ENCODE data around the gene CLEC4M. TPM values are rescaled to one million over a fixed set of nuclear protein-coding genes. Genes with fewer than 3 reads are reported as not detected.

The CLEC4M gene
- total RNA-seq, 1 donor, result not detected

DNA sequence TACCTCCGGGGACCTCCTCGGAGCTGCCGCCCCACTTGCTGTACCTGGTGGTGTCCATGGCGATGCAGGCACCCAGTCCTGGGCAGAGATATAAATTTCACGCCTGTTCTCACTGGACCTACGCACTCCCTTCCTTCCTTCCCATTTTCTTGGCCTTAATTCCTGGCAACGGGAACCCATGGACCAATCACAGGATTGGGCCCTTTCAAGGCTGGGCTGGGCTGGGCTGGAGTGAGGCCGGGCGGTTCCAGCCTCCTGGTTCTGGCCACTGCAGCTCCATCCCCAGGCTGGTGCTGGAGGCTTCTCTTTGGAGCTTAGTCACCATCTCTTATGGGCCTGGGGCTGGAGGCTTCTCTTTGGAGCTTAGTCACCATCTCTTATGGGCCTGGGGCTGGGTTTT lies 31.0 kb upstream of the CLEC4M start, which contains the start of gene CLEC4G:
CLEC4G (minus strand) TSS at position 66 of the 400 bp plus-strand sequence; CDS start at position 58, 8 bp downstream.
- TF ChIP-seq, protein P1, sequence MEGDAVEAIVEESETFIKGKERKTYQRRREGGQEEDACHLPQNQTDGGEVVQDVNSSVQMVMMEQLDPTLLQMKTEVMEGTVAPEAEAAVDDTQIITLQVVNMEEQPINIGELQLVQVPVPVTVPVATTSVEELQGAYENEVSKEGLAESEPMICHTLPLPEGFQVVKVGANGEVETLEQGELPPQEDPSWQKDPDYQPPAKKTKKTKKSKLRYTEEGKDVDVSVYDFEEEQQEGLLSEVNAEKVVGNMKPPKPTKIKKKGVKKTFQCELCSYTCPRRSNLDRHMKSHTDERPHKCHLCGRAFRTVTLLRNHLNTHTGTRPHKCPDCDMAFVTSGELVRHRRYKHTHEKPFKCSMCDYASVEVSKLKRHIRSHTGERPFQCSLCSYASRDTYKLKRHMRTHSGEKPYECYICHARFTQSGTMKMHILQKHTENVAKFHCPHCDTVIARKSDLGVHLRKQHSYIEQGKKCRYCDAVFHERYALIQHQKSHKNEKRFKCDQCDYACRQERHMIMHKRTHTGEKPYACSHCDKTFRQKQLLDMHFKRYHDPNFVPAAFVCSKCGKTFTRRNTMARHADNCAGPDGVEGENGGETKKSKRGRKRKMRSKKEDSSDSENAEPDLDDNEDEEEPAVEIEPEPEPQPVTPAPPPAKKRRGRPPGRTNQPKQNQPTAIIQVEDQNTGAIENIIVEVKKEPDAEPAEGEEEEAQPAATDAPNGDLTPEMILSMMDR (IDR thresholded peaks at IDR 0.05; ENCODE audit: insufficient read depth, low read length), result no peak
- DNase-seq (ENCODE audit: low read depth), result no peak
- H3K4me3 ChIP-seq (ENCODE audit: low read depth, low read length), result no peak within 1 kb of the TSS

DNA sequence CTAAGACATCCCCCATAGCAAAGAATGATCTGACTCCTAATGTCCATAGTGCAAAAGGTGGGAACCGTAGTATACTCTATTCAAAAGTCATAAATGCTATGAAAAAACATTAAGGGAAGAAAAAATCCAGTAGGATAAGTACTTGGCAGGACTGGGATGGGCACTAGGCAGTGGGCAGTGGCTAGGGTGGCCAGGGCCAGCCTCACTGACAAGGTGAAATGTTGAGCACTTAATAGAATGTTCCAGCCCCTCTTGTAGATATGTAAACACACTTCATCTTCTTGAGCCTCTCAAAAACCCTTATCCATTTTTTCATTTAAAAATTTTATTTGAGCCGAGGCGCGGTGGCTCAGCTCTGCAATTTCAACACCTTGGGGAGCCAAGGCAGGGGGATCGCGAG lies 29.7 kb upstream of the CLEC4M start:
- DNase-seq (ENCODE audit: low read depth), result no peak
- no peak overlapping the region for H3K4me3 ChIP-seq (ENCODE audit: low read depth, low read length)
- TF ChIP-seq, protein P1 (IDR thresholded peaks at IDR 0.05; ENCODE audit: insufficient read depth, low read length), result no peak

DNA sequence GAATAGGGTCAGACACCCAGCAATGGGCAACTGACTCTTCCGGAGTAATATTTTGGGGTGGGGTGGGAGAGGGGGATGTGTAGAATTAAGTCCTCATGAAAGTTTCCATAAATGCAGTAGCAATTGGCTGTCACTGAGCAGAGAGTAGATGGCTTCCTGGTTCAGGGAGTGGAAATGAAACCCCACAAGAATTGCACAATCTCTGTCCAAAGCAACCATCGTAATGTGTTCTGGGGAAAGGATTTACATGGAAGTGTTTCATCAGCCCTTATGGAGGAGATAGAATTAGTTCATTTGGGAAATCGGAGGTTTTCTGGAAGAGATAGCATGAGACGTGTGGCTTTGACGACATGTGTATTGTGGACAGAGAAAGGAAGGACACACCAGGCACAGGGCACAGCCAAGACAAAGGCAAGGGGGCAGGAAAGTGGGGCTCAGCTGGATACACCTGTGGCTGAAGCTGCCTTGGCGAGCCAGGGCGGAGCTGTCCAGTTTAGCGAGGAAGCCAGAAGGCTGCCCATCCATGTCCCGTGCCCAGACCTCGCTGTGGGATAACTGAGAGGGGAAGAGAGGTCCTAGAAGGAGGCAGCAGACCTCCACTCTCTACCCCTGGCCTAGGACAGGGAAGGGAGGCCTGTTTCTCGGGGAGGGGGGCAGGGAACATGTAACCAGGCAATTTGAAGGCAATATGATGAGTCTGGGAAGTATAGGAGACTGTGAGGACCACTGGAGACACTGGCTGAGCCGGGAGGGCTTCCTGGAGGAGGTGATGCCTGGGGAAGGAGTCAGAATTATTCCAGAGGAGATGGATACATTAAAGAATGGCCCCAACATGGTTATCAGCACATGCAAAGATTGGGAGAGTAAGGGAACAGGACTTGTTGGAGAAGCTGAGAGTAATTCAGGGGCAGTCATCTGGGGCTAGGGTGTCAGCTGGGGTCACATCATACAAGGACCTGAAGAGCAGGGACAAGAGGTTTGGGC lies 28.5 kb upstream of the CLEC4M start:
- DNase-seq (ENCODE audit: low read depth), result peak; percentile 21
- TF ChIP-seq, protein P1 (IDR thresholded peaks at IDR 0.05; ENCODE audit: insufficient read depth, low read length), result no peak
- no peak overlapping the region for H3K4me3 ChIP-seq (ENCODE audit: low read depth, low read length)

DNA sequence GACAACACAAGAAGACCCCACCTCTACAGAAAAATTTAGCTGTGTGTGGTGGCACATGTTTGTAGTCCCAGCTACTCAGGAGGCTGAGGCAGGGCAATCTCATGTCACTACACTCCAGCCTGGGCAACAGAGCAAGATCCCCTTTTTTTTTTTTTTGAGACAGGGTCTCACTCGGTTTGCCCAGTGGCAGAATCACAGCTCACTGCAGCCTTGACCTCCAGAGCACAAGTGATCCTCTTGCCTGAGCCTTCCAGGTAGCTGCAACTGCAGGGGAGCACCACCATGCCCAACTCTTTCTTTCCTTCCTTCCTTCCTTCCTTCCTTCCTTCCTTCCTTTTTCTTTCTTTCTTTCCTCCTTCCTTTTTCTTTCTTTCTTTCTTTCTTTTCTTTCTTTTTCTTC lies 26.9 kb upstream of the CLEC4M start:
- H3K4me3 ChIP-seq (ENCODE audit: low read depth, low read length), result no peak overlapping the region
- no peak for DNase-seq (ENCODE audit: low read depth)
- TF ChIP-seq, protein P1 (IDR thresholded peaks at IDR 0.05; ENCODE audit: insufficient read depth, low read length), result no peak

DNA sequence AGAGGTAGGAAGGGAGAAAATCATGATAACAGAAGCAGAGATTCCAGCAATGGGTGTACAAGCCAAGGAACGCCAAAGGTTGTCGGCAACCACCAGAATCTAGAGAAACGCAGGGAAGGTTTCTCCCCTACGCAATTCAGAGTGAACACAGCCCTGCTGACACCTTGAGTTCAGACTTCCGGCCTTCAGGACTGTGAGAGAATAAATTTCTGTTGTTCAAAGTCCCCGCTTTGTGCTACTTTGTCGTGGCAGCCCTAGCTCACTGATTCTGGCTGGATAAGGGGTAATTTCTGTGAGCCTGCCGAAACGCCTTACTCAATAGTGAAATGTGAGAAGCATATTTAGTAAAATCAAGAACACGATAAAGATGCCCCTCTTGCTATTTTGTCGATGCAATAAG lies 25.8 kb upstream of the CLEC4M start:
- no peak overlapping the region for H3K4me3 ChIP-seq (ENCODE audit: low read depth, low read length)
- DNase-seq (ENCODE audit: low read depth), result no peak
- TF ChIP-seq, protein P1 (IDR thresholded peaks at IDR 0.05; ENCODE audit: insufficient read depth, low read length), result no peak

DNA sequence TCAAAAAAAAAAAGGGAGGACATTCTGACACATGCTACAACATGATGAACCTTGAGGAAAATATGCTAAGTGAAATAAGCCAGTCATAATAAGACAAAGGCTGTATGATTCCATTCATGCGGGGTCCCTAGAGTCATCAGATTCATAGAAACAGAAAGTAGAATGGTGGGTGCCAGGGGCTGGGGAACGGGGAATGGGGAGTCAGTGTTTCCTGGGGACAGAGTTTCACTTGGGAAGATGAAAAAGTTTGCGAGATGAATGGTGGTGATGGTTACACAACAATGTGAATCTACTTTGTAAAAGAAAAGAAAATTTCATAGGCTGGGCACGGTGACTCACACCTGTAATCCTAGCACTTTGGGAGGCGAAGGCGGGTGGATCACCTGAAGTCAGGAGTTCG lies 25.0 kb upstream of the CLEC4M start:
- DNase-seq (ENCODE audit: low read depth), result no peak
- TF ChIP-seq, protein P1 (IDR thresholded peaks at IDR 0.05; ENCODE audit: insufficient read depth, low read length), result no peak
- no peak overlapping the region for H3K4me3 ChIP-seq (ENCODE audit: low read depth, low read length)
